Keratinocyte (primary cell): ENCODE data around the gene UBXN6. TPM values are rescaled to one million over a fixed set of nuclear protein-coding genes. Genes with fewer than 3 reads are reported as not detected.

Source experiments
- DNase-seq: peaks from one replicate; pipeline ENCODE4 v3.0.0-alpha.2; 2011; ENCODE audit warnings: low read depth, missing footprints, low spot score
- FAIRE-seq: peaks from 2 replicates; lab custom pipeline; 2011; peaks lifted over from hg19 to GRCh38; lab: Jason Lieb, UNC
- H2AFZ ChIP-seq: 2 replicates; pipeline ENCODE4 v1.6.0; 2012; ENCODE audit warnings: low read length, control low read depth, inconsistent platforms; ENCODE audit not compliant: control insufficient read depth
- H3K27ac ChIP-seq: 2 replicates; pipeline ENCODE4 v1.5.1; 2011; ENCODE audit warnings: low read length; ENCODE audit not compliant: control insufficient read depth, insufficient read depth
- H3K27me3 ChIP-seq: 3 replicates; pipeline ENCODE4 v1.6.0; 2011; ENCODE audit warnings: low read length; ENCODE audit not compliant: control insufficient read depth, insufficient read depth; ENCODE audit errors: extremely low read depth
- H3K36me3 ChIP-seq, 2 experiments: 2 replicates in 1 of 2; 3 replicates in 1 of 2; pipeline ENCODE4 v1.5.1; 2011; ENCODE audit warnings: low read length in 2 of 2, mild to moderate bottlenecking in 1 of 2; ENCODE audit not compliant: control insufficient read depth in 2 of 2, insufficient read depth in 2 of 2; ENCODE audit errors: extremely low read depth in 1 of 2
- H3K4me1 ChIP-seq: 3 replicates; pipeline ENCODE4 v1.5.1; 2011; ENCODE audit warnings: low read length; ENCODE audit not compliant: control insufficient read depth, insufficient read depth; ENCODE audit errors: extremely low read depth
- H3K4me2 ChIP-seq: 3 replicates; pipeline ENCODE4 v1.6.0; 2011; ENCODE audit warnings: low read depth, low read length; ENCODE audit not compliant: control insufficient read depth, insufficient read depth; ENCODE audit errors: extremely low read depth
- H3K4me3 ChIP-seq, 3 experiments: fragments of 200-600 bp in 1 of 3; sonication (generic) in 1 of 3; 2 replicates in 2 of 3; 3 replicates in 1 of 3; pipeline ENCODE4 v1.5.1; 2011 to 2016; ENCODE audit warnings: low read length in 3 of 3, mild to moderate bottlenecking in 3 of 3, control low read depth in 2 of 3, inconsistent platforms in 1 of 3, low read depth in 1 of 3, mixed read lengths in 1 of 3, mixed run types in 1 of 3, moderate library complexity in 1 of 3; ENCODE audit not compliant: control insufficient read depth in 2 of 3, insufficient read depth in 2 of 3; ENCODE audit errors: extremely low read depth in 1 of 3
- H3K79me2 ChIP-seq: 2 replicates; pipeline ENCODE4 v1.6.0; 2012; ENCODE audit warnings: low read length; ENCODE audit not compliant: control insufficient read depth, insufficient read depth
- H3K9ac ChIP-seq: 3 replicates; pipeline ENCODE4 v1.6.0; 2011; ENCODE audit warnings: low read length; ENCODE audit not compliant: control insufficient read depth, insufficient read depth; ENCODE audit errors: extremely low read depth
- H3K9me1 ChIP-seq: 3 replicates; pipeline ENCODE4 v1.6.0; 2011; ENCODE audit warnings: low read length; ENCODE audit not compliant: control insufficient read depth, insufficient read depth; ENCODE audit errors: extremely low read depth
- H3K9me3 ChIP-seq: 2 replicates; pipeline ENCODE4 v1.5.1; 2012; ENCODE audit warnings: low read depth, low read length; ENCODE audit not compliant: control insufficient read depth
- H4K20me1 ChIP-seq: 3 replicates; pipeline ENCODE4 v1.6.0; 2011; ENCODE audit warnings: low read length; ENCODE audit not compliant: control insufficient read depth, insufficient read depth; ENCODE audit errors: extremely low read depth
- CTCF ChIP-seq, 3 experiments: IDR thresholded peaks in 1 of 3; conservative IDR thresholded peaks in 1 of 3; optimal IDR thresholded peaks in 1 of 3; 2 replicates in 2 of 3; 3 replicates in 1 of 3; pipeline versions ENCODE3 to v1.5.1; 2011; ENCODE audit warnings: low read length in 3 of 3, mild to moderate bottlenecking in 3 of 3, moderate library complexity in 2 of 3, control low read depth in 1 of 3, inconsistent platforms in 1 of 3; ENCODE audit not compliant: insufficient read depth in 2 of 3; ENCODE audit errors: extremely low read depth in 1 of 3
- EZH2 ChIP-seq: IDR thresholded peaks from one replicate; pipeline ENCODE4 v1.6.1; 2012; ENCODE audit warnings: inconsistent platforms, mild to moderate bottlenecking, low read length, moderate library complexity
- dilution Hi-C: fragments of 300-500 bp; cut with MboI; formaldehyde crosslinking; loops from one replicate; pipeline ENCODE4 v1.7.0; 2020; ENCODE audit warnings: low sequenced_read_pairs; ENCODE audit not compliant: extremely low pct_ligation_motif_present
- polyA plus RNA-seq, 5 experiments: library from polyadenylated mRNA; depleted of rRNA in 3 of 5; stranded (reverse) in 3 of 5; stranded (forward) in 1 of 5; unstranded in 1 of 5; fragments of >200 nt; gene quantifications; 1 replicate in 1 of 5; 2 replicates in 3 of 5; 3 replicates in 1 of 5; pipeline versions ENCODE4 v1.2.1 to v1.2.3, GENCODE V29; 2011 to 2012; ENCODE audit warnings: missing spikeins in 2 of 5, low read depth in 1 of 5, low replicate concordance in 1 of 5

UBXN6 gene
- polyA plus RNA-seq, 1 donor (not counting 4 experiments of a cell fraction or from before 2014, with no cell fraction given), result 36.4 TPM

- peaks cover 13 to 16% of the 10 kb centered on the region in 2 experiments for H3K36me3 ChIP-seq
- peaks cover 8% of the 10 kb centered on the region for H3K4me1 ChIP-seq
- dilution Hi-C loops, result no loop called here
- DNase-seq (no peak), FAIRE-seq (no peak)
- H3K9me3 ChIP-seq, result no peaks in the 10 kb centered on the region
- no peaks in the 10 kb centered on the region for H4K20me1 ChIP-seq
- H3K4me2 ChIP-seq, result no peak overlapping the region
- H3K9me1 ChIP-seq, result peaks cover 2% of the 10 kb centered on the region
- no peak overlapping the region for H3K4me3 ChIP-seq
- no peak overlapping the region for H2AFZ ChIP-seq
- H3K27ac ChIP-seq, result no peak overlapping the region
- no peaks in the 10 kb centered on the region for H3K79me2 ChIP-seq
- H3K27me3 ChIP-seq, result no peaks in the 10 kb centered on the region
- no peak overlapping the region for H3K9ac ChIP-seq
- TF ChIP-seq CTCF (optimal IDR thresholded peaks at IDR 0.05 in 1 of 3, IDR thresholded peaks at IDR 0.05 in 1 of 3, conservative IDR thresholded peaks at IDR 0.05 in 1 of 3; ENCODE audit: extremely low read depth in 1 of 3, insufficient read depth in 2 of 3, low read length in 3 of 3) (no peak), EZH2 (no peak)
Measured at GRCh38 chr19:4503825-4504170, 46.2 kb upstream of the UBXN6 start.

GRCh38 chr19:4503132-4503824, 45.7 kb upstream of the UBXN6 start:
- Histone ChIP-seq H3K9me1 (peaks cover 2% of the 10 kb centered on the region), H3K4me3 (no peak overlapping the region), H3K4me2 (no peak overlapping the region), H3K27me3 (no peaks in the 10 kb centered on the region), H3K27ac (no peak overlapping the region), H3K79me2 (no peaks in the 10 kb centered on the region), H3K4me1 (peaks cover 8% of the 10 kb centered on the region), H4K20me1 (no peaks in the 10 kb centered on the region), H3K9ac (no peak overlapping the region), H3K9me3 (no peaks in the 10 kb centered on the region), H3K36me3 (peaks cover 13 to 18% of the 10 kb centered on the region in 2 experiments), H2AFZ (no peak overlapping the region)
- TF ChIP-seq EZH2, result no peak
- no peak for TF ChIP-seq CTCF (optimal IDR thresholded peaks at IDR 0.05 in 1 of 3, IDR thresholded peaks at IDR 0.05 in 1 of 3, conservative IDR thresholded peaks at IDR 0.05 in 1 of 3; ENCODE audit: extremely low read depth in 1 of 3, insufficient read depth in 2 of 3, low read length in 3 of 3)
- no peak for DNase-seq
- FAIRE-seq, result no peak
- dilution Hi-C loops, result no loop called here
